ENCODE data around the gene SORD. TPM values are rescaled to one million over a fixed set of nuclear protein-coding genes. Genes with fewer than 3 reads are reported as not detected.

The SORD gene
- total RNA-seq, 2 donors from 2014 or later = 197 to 593 TPM

GRCh38 chr15:45091576-45091975 is 68.6 kb downstream of the SORD start:
- no peak for TF ChIP-seq POLR2A (IDR thresholded peaks at IDR 0.05)
- TF ChIP-seq, protein P1, sequence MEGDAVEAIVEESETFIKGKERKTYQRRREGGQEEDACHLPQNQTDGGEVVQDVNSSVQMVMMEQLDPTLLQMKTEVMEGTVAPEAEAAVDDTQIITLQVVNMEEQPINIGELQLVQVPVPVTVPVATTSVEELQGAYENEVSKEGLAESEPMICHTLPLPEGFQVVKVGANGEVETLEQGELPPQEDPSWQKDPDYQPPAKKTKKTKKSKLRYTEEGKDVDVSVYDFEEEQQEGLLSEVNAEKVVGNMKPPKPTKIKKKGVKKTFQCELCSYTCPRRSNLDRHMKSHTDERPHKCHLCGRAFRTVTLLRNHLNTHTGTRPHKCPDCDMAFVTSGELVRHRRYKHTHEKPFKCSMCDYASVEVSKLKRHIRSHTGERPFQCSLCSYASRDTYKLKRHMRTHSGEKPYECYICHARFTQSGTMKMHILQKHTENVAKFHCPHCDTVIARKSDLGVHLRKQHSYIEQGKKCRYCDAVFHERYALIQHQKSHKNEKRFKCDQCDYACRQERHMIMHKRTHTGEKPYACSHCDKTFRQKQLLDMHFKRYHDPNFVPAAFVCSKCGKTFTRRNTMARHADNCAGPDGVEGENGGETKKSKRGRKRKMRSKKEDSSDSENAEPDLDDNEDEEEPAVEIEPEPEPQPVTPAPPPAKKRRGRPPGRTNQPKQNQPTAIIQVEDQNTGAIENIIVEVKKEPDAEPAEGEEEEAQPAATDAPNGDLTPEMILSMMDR (IDR thresholded peaks at IDR 0.05) = no peak
- Histone ChIP-seq H3K36me3 (no peaks in the 10 kb centered on the region), H3K4me3 (no peak overlapping the region), H3K4me1 (replicated peaks) (no peaks in the 10 kb centered on the region), H3K9me3 (no peaks in the 10 kb centered on the region), H3K27ac (no peak overlapping the region), H3K27me3 (replicated peaks; ENCODE audit: insufficient read depth) (no peaks in the 10 kb centered on the region)
- WGBS = 97% methylated on average over 2 of the region's 2 CpGs
- intact Hi-C loops (cut with DNase I) = no loop called here
- no peak for DNase-seq (ENCODE audit: low spot score)

- Histone ChIP-seq H3K27me3 (replicated peaks; ENCODE audit: insufficient read depth) (no peaks in the 10 kb centered on the region), H3K27ac (no peak overlapping the region), H3K4me1 (replicated peaks) (no peaks in the 10 kb centered on the region), H3K9me3 (no peaks in the 10 kb centered on the region), H3K4me3 (no peak overlapping the region), H3K36me3 (no peaks in the 10 kb centered on the region)
- intact Hi-C loops (cut with DNase I) = no loop called here
- no peak for DNase-seq (ENCODE audit: low spot score)
- WGBS = 92% methylated on average over 4 of the region's 4 CpGs
- TF ChIP-seq POLR2AphosphoS5 (IDR thresholded peaks at IDR 0.05) = no peak
- TF ChIP-seq, protein P1 (IDR thresholded peaks at IDR 0.05) = no peak
- no peak for TF ChIP-seq POLR2A (IDR thresholded peaks at IDR 0.05)
Observed at GRCh38 chr15:45093013-45093412, 70.0 kb downstream of the SORD start.

- 90% methylated on average over 8 of the region's 11 CpGs for WGBS
- Histone ChIP-seq H3K9me3 (no peaks in the 10 kb centered on the region), H3K4me3 (no peak overlapping the region), H3K27ac (no peak overlapping the region), H3K4me1 (replicated peaks) (no peaks in the 10 kb centered on the region), H3K36me3 (no peaks in the 10 kb centered on the region), H3K27me3 (replicated peaks; ENCODE audit: insufficient read depth) (no peaks in the 10 kb centered on the region)
- no peak for DNase-seq (ENCODE audit: low spot score)
- TF ChIP-seq, protein P1 (IDR thresholded peaks at IDR 0.05) = no peak
- TF ChIP-seq POLR2AphosphoS5 (IDR thresholded peaks at IDR 0.05) (no peak), POLR2A (IDR thresholded peaks at IDR 0.05) (no peak)
- intact Hi-C loops (cut with DNase I) = no loop called here
Observed at GRCh38 chr15:45093622-45094357, 70.8 kb downstream of the SORD start.

DNA sequence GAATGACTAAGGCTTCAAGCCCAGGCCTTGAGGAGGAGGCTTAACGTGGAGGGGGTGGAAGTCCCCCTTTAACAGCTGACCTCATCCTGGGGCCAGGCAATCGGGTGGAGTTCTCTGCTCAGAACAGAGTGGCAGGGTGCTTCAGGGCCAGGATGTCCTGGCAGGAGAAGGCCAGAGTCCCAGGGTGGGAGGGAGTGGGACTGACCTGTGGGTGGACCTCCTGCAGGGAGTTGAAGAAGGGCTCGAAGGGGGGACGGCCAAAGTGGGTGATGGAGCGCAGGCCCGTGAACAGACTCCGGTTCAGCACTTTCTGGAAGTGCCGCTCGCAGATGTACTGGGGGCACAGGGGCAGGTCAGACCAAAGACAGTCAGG is 71.3 kb downstream of the SORD start:
- DNase-seq (ENCODE audit: low spot score) = no peak
- intact Hi-C loops (cut with DNase I) = no loop called here

More for the DNA sequence above, 71.3 kb downstream of the SORD start:
- H3K36me3 ChIP-seq = no peaks in the 10 kb centered on the region
- H3K4me3 ChIP-seq = no peak overlapping the region
- TF ChIP-seq POLR2A (IDR thresholded peaks at IDR 0.05) (no peak), POLR2AphosphoS5 (IDR thresholded peaks at IDR 0.05) (no peak)
- TF ChIP-seq, protein P1 (IDR thresholded peaks at IDR 0.05) = no peak
- H3K27me3 ChIP-seq (replicated peaks; ENCODE audit: insufficient read depth) = no peaks in the 10 kb centered on the region
- 78% methylated on average over 9 of the region's 9 CpGs for WGBS
- no peak overlapping the region for H3K27ac ChIP-seq
- no peaks in the 10 kb centered on the region for H3K4me1 ChIP-seq (replicated peaks)
- no peaks in the 10 kb centered on the region for H3K9me3 ChIP-seq
